ENCODE results near the gene BUD31. TPM values are rescaled to one million over a fixed set of nuclear protein-coding genes. Genes with fewer than 3 reads are reported as not detected.
A peak's percentile ranks its signal among the peaks of the same experiment; 100 is the strongest.

The BUD31 gene
- total RNA-seq, 1 donor from 2014 or later, result 108 TPM

DNA sequence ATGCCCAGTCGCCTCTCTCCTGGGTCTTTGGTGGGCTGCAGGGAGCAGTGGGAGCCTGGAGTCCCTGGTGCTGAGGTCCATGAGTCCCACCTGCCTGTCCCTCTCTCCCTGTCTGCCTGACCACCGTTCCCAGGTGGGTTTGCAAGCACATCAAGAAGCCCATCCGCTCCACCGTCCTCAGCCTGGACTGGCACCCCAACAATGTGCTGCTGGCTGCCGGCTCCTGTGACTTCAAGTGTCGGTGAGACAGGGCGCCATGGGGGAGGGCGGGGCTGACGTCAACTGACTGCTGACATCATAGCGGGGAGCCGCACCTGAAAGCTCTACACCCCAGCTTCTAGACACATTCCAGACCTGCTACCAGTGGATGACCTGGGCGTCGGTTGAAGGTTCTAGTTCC is 19.0 kb upstream of the BUD31 start:
- Mint-ChIP-seq H3K4me3 (no peak overlapping the region), H3K36me3 (ENCODE audit: low read depth) (peaks cover 3% of the 10 kb centered on the region), H3K27me3 (ENCODE audit: low read depth) (peaks cover 6% of the 10 kb centered on the region), H3K4me1 (peaks cover 13% of the 10 kb centered on the region), H3K27ac (ENCODE audit: unreplicated experiment) (no peak overlapping the region), H3K9me3 (no peaks in the 10 kb centered on the region)
- TF ChIP-seq, protein P1, sequence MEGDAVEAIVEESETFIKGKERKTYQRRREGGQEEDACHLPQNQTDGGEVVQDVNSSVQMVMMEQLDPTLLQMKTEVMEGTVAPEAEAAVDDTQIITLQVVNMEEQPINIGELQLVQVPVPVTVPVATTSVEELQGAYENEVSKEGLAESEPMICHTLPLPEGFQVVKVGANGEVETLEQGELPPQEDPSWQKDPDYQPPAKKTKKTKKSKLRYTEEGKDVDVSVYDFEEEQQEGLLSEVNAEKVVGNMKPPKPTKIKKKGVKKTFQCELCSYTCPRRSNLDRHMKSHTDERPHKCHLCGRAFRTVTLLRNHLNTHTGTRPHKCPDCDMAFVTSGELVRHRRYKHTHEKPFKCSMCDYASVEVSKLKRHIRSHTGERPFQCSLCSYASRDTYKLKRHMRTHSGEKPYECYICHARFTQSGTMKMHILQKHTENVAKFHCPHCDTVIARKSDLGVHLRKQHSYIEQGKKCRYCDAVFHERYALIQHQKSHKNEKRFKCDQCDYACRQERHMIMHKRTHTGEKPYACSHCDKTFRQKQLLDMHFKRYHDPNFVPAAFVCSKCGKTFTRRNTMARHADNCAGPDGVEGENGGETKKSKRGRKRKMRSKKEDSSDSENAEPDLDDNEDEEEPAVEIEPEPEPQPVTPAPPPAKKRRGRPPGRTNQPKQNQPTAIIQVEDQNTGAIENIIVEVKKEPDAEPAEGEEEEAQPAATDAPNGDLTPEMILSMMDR (conservative IDR thresholded peaks at IDR 0.05), result no peak
- no peak for DNase-seq (ENCODE audit: low read depth, low spot score)

DNA sequence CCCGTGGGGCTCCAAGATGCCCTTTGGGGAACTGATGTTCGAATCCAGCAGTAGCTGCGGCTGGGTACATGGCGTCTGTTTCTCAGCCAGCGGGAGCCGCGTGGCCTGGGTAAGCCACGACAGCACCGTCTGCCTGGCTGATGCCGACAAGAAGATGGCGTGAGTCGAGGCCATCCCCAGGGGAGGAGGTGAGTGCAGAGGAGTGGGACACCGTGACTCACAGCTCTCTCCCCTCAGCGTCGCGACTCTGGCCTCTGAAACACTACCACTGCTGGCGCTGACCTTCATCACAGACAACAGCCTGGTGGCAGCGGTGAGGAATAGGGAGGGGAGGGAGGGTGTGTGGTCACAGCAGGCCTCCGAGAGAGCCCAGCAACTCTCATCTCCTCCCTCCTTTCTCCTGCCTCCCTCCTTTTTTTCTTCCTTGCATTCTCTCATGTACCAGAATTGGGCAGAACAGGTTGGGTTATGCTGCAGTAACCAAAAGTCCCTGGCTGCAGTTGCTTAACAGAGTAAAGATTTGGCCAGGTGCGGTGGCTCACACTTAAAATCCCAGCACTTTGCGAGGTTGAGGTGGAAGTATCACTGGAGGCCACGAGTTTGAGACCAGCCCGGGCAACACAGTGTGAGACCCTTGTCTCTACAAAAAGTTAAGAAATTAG is 17.7 kb upstream of the BUD31 start:
- peak overlapping the region; percentile 68 for H3K4me3 Mint-ChIP-seq

DNA sequence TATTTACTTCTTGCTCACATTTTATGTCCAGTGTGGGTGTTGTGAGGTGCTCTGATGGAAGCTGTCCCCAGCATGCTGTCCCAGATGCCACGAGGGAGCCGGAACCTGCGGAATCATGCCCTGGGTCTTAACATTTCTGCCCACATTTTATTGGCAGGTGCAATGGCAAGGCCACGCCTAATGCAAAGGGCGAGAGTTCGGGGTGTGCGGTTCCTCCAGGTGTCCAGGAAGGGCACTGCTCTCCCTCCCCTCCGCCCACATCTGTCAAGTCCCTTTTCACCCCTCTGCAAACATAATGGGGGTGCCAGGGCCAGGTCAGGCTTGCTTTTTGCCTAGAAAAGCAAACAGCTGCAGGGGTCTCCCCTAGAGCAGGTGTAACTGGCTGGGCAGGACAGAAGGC is 16.7 kb upstream of the BUD31 start:
- DNase-seq (ENCODE audit: low read depth, low spot score), result no peak
- no peaks in the 10 kb centered on the region for H3K9me3 Mint-ChIP-seq
- peaks cover 13% of the 10 kb centered on the region for H3K4me1 Mint-ChIP-seq
- peak overlapping the region; percentile 68 for H3K4me3 Mint-ChIP-seq
- peaks cover 3% of the 10 kb centered on the region for H3K36me3 Mint-ChIP-seq (ENCODE audit: low read depth)
- H3K27ac Mint-ChIP-seq (ENCODE audit: unreplicated experiment), result no peak overlapping the region
- H3K27me3 Mint-ChIP-seq (ENCODE audit: low read depth), result peaks cover 6% of the 10 kb centered on the region
- TF ChIP-seq, protein P1 (conservative IDR thresholded peaks at IDR 0.05), result no peak

More for the DNA sequence above, 17.7 kb upstream of the BUD31 start:
- no peak for DNase-seq (ENCODE audit: low read depth, low spot score)
- Mint-ChIP-seq H3K27ac (ENCODE audit: unreplicated experiment) (peak overlapping the region; percentile 27), H3K4me1 (peaks cover 13% of the 10 kb centered on the region), H3K9me3 (no peaks in the 10 kb centered on the region), H3K27me3 (ENCODE audit: low read depth) (peaks cover 6% of the 10 kb centered on the region), H3K36me3 (ENCODE audit: low read depth) (peaks cover 3% of the 10 kb centered on the region)
- TF ChIP-seq, protein P1 (conservative IDR thresholded peaks at IDR 0.05), result no peak

DNA sequence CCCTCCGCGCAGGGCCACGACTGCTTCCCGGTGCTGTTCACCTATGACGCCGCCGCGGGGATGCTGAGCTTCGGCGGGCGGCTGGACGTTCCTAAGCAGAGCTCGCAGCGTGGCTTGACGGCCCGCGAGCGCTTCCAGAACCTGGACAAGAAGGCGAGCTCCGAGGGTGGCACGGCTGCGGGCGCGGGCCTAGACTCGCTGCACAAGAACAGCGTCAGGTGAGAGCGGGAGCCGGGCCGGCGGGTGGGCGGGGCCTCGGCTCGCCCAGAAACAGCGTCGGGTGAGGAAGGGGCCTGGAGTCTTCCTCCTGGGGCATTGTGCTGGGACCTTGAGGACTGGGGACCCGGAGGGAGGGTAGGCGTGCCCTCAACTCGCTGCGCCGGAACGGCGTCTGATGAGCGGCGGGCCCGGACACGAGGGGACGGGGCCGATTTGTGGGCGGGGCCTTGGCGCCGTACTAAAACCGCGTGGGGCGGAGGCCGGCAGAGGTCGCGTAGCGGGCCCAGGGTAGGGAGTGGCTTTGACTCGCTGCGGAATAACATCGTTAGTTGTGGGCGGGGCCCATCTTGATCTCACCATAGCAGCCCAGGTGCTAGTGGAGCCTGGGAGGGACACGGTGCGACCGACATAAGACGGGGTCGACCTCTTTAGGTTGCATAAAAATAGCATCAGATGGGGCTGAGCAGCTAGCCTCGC is 16.0 kb upstream of the BUD31 start:
- H3K27me3 Mint-ChIP-seq (ENCODE audit: low read depth), result peaks cover 6% of the 10 kb centered on the region
- DNase-seq (ENCODE audit: low read depth, low spot score), result peak; percentile 57
- H3K27ac Mint-ChIP-seq (ENCODE audit: unreplicated experiment), result peak overlapping the region; percentile 84
- H3K9me3 Mint-ChIP-seq, result no peaks in the 10 kb centered on the region
- H3K36me3 Mint-ChIP-seq (ENCODE audit: low read depth), result peaks cover 3% of the 10 kb centered on the region
- TF ChIP-seq, protein P1 (conservative IDR thresholded peaks at IDR 0.05), result no peak
- peak overlapping the region; percentile 93 for H3K4me3 Mint-ChIP-seq
- peaks cover 15% of the 10 kb centered on the region for H3K4me1 Mint-ChIP-seq

DNA sequence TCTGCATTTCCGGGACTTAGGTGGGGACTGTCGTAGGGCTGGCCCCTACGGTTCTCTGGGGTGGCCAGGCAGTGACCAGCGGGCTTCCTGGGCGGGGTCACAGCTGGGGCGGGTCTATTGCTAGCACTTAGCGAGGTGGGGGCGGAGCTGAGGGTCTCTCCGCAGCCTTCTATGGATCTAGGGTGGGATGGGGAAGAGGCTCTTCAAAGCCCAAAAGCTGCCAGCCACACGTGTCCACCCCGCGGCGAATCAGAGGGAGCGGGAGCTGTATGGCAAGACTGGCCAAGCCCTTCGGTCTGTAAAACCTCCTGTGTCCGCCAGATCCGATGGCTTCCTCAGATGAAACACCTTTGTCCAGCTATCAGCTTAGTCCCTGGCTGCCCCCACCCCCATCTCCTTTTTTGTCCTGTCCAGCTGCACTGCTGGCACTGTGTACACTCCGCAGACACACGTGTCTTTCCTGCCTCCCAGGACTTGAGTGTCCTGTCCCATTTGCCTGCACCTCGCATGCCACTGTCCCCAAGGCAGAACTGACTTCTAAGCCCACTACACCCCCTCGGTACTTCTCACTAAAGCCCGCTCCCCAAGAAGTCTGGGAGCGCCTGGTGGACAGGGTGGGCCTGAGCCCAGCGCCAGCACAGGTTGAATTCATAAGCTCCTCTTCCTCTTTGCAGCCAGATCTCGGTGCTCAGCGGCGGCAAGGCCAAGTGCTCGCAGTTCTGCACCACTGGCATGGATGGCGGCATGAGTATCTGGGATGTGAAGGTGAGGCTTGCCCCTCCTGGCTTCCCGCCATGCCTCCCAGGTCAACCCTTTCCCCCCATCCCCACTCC is 15.2 kb upstream of the BUD31 start:
- H3K36me3 Mint-ChIP-seq (ENCODE audit: low read depth), result peaks cover 3% of the 10 kb centered on the region
- peak overlapping the region; percentile 93 for H3K4me3 Mint-ChIP-seq
- peak overlapping the region; percentile 84 for H3K27ac Mint-ChIP-seq (ENCODE audit: unreplicated experiment)
- TF ChIP-seq, protein P1 (conservative IDR thresholded peaks at IDR 0.05), result no peak
- no peaks in the 10 kb centered on the region for H3K9me3 Mint-ChIP-seq
- H3K4me1 Mint-ChIP-seq, result peaks cover 17% of the 10 kb centered on the region
- H3K27me3 Mint-ChIP-seq (ENCODE audit: low read depth), result peaks cover 6% of the 10 kb centered on the region
- peak; percentile 67 for DNase-seq (ENCODE audit: low read depth, low spot score)
